GM18517 (cell line): Measurements from ENCODE around the gene RCVRN.
"Not testable (repeated sequence)": the region's sequence is repeated elsewhere in the genome, so short reads cannot be mapped to it uniquely, and the experiment has no call there.

Experiments
- ATAC-seq: cut with Tn5 transposase; IDR thresholded peaks from one replicate; pipeline ENCODE4 v1.9.1; 2021; ENCODE audit warnings: mild to moderate bottlenecking, moderate library complexity; ENCODE audit not compliant: unreplicated experiment

The RCVRN gene

DNA sequence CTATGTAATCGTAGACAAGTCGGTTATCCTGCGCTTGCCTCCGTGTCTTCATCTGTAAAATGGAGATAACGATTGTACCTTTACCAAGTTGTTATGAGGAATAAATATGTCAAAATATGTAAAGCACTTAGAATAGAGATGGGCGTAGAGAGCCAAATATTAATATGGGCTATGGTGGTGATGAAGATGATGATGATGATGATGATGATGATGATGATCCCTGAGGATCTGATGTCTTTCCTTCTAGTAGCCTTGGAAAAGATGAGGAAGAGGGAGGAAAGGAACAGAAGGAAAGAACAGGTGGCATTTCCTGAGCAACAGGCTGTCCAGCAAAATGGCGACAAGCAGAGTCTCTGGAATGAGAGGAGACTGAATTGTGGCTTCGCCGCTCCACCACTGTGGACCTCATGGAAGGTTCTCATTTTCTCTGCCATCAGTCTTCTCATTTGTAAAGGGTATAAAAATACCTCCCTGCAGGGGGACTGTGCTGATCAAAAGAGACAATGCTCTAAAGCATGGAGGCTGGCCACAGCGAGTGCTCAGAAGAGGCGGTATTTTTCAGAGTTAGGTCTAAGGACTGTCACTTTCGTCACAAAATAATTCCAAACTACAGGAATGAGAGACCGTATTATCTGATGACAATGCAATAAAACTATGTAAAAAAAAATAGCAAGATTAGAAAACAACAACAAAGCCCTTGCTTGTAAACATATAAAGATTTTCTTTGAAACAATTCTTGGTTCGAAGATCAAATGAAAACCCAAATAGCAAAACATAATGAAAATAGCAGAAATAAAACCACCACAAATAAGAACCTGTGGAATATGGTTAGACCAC, 17.2 kb upstream of the RCVRN start:
- no peak for ATAC-seq

DNA sequence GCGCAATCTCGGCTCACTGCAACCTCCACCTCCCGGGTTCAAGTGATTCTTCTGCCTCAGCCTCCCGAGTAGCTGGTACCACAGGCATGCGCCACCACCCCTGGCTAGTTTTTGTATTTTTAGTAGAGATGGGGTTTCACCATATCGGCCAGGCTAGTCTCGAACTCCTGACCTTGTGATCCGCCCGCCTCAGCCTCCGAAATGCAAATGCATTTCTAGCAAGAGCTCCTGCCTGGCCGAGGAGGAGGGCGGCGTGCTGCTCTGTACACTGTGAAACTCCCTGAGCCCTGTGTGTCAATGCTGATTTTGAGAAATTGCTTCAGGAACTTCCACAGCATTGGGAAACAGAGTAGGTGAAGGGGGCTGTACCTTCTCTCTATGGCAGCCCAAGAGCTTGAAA, 16.1 kb upstream of the RCVRN start:
- ATAC-seq = not testable (repeated sequence)

DNA sequence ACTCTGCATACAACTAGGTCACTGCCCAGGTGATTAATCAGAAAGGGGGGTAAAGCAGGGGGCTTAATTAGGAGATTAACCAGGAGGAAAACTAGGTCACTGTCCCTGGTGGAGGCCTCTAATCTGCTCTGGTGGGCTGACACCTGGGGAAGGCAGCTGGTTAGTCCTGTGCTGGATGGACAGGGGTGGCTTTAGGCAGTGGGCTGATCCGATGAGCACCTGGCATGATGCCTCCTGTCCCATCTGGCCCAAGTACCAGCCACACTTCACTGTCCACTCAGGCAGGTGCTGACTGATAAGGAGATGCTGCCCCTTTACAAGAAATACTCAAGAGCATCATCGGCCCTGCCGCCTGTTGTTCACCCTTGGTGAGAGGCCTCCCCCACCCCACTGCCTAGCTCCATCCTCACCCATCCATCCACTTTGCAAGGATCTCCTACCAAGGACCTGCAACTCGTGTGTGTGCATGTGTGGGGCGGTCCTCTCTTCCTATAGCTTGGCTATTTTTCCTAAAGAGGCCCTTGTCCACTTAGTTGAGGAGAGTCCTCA, 13.8 kb upstream of the RCVRN start:
- no peak for ATAC-seq

DNA sequence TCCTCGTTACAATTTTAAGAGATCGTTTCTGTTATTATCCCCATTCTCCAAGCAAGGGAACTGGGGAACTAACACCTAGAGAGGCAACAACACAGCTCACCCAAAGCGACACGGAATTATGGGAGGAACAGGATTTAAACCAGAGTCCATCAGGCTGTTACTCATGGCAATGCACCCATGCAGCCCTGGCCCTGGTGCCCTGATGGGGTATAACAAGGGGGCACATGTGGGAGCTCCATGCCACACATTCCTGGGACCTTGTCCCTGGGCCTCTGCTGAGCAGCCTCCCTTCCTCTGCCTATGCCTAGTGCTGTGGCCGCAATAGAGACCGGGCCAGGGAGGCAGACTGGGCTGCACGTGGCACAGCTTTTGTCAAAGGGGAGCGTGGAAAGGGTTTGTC, 13.3 kb upstream of the RCVRN start:
- no peak for ATAC-seq

DNA sequence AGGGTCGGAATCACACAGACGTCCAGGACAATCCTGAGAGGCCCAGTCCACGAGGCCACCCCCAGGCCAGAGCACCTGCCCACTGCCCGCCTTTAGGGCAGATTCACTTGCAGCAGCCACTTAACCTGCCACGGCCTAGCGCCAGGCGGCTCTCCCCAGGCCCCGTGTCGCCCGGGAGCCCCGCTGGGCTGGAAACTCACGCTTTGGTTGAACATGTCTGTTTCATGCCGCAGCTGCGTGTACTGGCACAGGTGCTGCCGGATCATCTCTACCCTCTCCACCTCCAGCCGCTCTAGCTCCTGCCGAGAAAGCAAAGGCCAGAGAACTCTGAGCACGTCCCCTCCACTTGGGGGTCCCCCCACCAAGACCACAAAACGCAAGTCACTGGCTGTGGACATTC, 12.7 kb upstream of the RCVRN start:
- ATAC-seq = no peak

DNA sequence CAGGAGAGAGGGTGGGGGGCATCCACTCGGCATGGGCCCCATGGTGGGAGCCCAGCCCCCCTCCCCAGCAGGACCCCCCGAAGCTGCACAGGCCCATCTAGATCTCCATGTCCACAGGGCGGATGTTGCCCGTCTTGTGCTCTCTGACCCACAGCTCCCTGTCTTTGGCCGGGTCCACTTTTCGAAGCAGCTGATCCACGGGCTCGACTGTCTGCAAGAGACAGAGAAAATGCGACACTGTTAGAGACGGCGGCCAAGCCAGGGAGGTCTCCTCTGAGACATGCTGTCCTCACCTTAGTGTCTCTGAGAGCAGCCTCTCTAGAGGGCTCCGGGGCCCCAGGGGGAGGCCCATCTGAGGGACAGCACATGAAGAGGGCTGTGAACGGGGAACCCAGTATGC, 12.1 kb upstream of the RCVRN start:
- no peak for ATAC-seq

DNA sequence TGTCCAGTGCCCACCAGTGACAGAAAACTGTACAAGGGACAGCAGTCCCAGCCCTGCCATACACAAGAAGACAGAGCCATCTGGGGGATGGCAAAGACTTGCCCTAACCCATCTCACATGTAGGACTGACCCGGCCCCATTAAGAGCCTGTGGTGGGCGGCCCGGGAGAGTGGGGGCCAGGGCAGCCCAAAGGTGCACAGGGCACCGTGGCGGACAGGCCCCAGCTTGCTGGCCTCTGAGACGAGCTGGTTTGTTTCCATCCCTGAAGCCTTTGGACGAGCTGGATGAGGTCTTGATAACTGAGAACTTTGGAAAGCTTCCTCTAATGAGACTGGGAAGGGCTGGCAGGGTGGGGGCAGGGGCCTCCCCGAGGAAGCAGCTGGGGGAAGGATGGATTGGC, 11.0 kb upstream of the RCVRN start:
- no peak for ATAC-seq

DNA sequence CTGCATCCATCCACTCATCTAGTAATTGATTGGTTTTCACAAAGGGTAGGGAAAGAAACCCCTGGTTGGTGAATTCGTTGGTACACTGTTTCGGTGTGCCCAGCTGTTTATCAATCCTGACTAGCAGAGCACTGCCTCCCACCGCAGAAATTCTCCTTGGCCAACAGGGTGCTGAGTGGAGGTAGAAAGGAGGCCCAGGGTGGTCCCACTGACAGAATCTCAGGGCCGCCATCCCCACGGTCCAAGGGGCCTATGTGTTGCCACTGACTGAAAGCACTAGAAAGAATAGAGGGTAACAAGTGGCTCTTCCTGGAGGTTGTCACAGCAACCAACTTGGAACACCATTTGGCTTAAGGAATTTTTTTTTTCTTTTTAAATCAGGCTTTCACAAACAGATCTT, 8.4 kb upstream of the RCVRN start:
- ATAC-seq = no peak

DNA sequence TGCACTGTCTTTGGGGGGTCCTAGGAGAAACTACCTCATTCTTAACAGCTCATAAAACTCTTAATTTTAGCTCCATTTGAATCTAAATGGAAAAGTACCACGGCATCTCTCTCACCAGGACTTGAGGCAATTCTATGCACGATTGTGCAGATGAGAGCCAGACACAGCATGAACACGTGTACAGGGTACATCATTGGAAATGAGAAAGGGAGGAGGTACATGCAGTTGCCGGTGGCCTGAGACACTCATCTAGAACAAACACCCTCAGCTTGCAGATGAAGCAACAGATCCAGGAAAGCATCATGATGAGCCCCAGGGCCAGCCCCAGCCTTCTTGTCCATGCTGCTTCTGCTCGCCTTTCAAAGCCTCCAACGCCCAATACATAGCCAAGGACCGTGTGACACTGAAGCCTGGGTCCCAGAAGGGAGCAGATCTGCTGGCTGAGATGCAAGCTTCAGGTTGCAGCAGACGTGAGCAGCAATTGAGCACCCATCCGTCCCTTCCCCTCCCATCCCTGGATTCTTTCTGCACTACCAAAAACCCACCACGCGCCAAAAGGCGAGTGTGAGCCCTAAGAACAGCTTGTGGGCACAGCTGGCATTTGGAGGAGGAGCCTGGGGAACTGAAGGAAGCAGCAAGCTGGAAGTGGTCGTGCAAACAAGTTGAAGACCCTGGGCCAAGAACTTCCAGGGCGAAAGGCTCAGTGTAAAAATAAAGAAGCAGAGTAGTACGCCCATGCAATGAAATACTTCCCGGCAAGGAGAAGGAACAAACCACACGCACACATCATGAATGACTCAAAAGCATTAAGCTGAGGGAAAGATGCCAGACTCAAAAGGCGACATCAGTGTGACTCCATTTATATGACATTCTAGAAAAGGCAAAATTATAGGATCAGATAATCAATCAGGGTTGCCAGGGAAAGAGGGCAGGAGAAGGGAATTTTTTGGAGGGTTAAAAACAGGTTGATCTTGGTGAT, 7.3 kb upstream of the RCVRN start:
- ATAC-seq = no peak

DNA sequence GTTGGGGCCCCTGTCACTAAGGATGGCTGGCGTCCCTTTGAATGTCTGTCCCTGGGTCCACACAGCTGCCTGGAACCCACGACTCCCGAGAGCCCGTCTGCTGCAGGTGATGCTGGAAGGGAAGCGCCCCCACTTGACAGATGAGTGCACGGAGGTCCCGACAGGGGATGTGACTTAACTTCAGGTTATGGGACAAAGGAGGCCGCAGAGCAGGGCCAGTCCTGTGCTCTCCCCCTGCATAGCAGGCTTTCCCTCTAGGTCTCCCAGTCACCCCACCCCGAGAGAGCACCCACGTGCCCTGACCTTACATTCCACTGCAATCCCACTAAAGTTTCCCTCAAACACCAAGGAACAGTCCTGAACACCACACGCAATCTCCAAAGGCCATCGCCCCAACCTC, 6.0 kb upstream of the RCVRN start:
- ATAC-seq = no peak

DNA sequence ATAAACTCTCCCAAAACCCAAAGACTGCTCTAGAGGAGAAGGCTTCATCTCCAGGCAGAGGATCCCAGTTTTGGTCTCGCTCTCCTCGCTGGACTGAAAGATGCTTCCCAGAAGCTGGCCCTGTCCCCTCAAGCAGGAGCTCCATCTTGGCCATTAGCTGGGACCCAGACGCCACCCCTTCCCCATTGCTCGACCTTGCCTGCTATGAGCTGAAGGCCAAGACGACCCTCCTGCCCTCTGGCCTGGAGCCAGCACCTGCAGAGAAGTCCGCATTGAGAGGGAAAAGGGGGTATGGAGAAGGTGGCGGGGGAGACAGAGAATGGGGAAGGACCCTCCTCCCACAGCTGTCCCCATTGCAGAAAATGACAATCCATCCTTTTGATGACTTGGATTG, 3.6 kb upstream of the RCVRN start:
- ATAC-seq = no peak

DNA sequence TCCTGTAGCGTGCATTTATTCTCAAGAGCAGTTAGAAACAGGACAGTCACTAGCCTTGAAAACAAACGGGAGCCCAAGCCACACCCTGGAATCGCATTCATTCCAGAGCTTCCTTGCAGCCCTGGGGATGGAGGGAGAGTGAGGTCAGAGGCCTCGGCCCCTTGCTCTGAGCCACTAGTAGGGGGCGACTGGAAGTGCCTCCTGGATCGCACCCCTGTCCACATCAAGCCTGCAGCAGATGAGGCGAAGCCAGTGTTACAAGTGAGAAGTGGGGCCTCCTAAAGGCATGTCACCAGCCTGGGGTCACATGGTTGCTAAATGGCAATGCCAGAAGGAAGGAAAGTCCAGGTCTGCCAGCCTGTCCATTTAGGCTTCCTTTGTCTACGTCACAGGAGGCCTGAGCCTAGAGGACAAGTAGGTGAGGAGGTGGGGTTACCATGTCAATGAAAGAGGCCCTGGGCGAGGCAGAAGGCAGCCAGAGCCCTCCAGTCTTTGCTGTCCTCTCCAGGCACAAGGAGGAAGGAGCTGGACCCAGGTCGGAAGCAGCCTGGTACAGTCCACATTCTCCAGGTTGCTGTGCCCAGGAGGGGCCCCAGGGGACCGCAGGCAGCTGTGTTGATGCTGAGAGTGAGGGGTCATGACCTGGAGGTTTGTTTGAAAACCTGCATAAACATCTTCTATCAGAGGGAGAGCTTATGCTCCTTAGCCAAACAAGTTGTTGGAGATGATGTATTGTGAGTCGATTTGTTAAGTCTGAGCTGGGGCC, 3.0 kb upstream of the RCVRN start:
- ATAC-seq = no peak

DNA sequence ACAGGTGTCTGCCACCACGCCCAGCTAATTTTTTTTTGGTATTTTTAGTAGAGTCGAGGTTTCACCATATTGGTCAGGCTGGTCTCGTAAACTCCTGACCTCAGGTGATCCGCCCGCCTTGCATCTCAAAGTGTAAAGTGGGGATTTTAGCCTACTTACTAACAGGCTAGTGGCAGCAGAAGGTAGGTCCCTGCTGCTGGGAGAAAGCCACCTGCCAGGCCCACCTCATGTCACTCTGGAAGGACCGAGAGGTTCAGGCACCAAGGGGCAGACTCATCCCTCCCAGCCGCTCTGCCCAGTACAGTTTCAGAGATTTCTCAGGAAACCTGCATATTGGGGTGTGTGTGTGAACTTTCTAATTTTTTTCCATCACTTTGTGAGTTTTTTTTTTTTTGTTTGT, 2.1 kb upstream of the RCVRN start:
- no peak for ATAC-seq

DNA sequence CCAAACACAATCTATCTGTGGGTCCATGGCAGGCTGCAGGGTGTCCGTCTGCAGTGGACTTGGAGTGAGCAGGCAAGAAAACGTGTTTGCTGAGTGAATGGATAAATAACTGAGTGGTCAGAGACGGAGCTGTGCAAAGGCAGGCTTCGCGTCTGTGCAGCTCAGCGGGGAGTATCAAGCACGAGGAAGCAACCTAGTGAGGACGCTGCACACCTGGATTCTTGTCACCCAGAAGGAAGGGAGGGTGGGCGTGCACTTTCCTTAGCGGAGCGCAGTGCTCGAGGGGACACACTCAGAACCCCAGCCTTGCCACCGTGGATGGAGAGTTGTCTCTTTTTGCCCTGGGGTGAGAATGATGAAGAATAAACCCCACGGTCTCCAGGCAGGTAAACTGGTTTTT, 1.5 kb upstream of the RCVRN start:
- no peak for ATAC-seq

DNA sequence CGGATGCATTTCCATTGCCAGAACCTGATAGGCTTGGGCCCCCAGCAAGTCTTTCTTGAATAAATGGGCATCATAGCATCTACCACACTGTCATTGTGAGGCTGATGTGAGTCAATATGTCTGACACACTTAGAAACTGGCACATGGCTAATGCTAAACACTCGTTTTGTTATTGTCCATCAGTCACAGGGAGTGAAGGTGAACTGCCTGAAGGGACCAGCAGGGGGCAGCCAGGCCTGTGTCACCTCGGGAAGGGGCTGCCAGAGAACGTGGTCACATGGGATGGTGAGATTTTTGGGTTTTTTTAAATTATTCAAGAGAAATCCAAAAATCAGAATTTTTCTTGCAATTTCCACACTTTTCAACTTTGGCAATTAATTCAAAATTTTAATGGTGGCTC, 831 bp upstream of the RCVRN start:
- no peak for ATAC-seq

DNA sequence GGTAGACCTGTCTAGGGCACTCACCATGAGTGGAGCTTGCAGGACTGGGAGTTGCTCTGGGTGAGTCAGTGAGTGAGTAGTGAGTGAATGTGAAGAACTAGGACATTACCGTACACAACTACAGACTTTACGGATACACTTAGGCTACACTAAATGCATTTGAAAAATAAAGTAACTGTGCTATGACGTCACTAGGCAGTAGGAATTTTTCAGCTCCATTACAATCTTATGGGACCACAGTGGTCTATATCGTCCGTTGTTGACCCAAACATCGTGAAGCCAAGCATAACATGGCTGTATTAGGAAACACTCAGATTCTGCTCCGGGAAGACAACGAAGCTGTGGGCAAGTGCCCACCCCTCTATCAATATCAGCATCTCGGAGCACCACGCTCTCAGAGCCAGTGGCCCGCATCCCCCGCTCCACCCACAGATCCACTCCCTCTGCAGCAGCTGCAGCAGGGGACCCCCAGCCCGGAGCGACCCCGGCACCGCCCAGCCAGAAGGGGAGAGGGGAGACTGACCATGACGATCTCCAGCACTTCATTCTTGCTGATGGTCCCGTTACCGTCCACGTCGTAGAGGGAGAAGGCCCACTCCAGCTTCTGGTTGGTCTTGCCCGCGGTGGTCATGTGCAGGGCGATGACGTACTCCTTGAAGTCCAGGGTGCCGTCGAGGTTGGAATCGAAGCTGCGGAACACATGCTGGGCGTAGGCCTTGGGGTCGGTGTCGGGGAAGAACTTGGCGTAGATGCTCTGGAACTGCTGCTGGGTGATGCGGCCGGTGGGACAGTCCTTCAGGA, 594 bp downstream of the RCVRN start:
- no peak for ATAC-seq

DNA sequence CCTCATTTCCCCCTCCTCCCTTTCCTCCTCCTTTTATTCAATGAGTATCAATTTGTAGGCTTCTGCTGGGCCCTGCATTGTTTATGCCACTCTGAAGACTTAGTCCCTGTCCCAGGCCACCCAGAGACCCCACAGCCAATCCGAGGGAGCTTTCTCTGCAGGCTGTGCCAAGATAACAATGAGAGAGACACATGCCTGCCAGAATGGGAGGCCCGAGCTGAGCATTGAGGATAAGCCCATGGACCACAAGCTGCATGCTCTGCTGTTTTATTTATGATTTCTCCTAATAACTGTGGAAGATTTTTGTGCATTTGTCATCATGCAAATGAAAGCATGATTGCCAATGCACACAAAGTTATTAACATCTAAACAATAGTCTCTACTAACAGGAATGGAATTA, 3.0 kb downstream of the RCVRN start:
- no peak for ATAC-seq

DNA sequence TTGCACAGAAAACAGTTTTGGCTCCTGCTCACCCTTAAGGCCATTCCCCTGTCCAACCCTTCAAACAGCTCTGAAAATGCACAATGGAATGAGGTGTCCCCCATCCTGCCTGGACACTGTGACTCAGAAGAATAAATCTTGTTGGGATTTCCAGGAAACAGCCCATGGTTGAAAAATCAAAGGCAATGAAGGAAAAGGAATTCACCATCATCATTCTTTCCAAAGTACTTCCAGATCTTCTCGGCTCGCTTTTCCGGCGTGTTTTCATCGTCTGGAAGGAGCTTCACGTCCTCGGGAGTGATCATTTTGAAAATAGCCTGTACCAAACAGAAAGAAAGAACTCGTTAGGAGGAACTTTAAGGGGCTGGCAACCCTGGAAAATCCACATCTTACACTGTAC, 4.3 kb downstream of the RCVRN start:
- ATAC-seq = no peak

DNA sequence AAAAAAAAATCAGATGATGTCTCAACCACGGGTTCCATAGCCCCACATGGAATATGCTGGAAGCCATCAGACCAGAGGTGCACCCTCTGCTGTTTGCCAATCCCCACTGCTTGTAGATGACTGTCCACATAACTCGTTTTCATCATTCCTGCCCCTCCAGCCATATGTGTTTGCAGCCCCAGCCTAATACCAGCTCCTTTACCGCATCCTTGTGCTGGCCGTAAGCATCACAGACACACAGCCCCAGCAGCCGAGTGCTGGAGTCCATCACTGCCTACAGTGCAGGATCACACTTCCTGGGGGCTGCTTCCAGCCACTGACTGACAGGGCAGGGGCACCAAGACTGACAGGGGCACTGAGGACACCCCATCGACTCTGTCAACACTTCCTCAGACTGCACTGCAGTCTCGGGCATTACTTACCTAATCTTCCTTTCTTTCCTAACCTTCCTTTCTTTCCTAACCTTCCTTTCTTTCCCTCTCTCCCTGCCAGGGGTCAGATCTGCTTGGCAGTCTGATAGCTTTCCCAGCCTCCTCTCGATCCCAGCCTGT, 5.0 kb downstream of the RCVRN start:
- ATAC-seq = no peak
